ENCODE measurements around the gene STON2. TPM values are rescaled to one million over a fixed set of nuclear protein-coding genes. Genes with fewer than 3 reads are reported as not detected.

Gene STON2
- polyA plus RNA-seq, 4 donors: 3.4 to 11.5 (median 4.3) TPM

DNA sequence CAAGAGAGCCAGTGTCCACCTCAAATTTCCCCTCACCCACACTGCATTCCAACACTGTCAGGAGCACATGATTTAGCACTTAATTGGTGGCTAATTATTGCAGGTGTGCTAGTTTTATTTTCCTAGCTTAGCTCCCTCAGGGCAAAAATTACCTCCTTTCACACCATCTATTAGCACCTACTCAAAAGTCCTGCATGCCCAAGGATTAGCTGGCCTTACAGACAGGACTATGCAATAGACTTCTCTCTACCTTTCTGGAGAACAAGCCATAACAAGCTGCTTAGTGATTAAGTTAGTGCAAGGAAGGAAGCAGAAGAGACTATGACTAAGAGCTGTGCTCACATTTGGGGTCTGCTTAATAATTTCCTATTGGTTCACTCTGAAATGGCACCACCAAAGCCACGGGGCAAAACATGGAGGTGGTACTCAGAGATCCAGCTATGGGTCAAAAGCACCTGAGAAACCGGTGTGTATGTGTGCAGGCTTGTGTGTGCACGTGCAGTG is 69.5 kb downstream of the STON2 start:
- DNase-seq (no peak), FAIRE-seq (no peak)

DNA sequence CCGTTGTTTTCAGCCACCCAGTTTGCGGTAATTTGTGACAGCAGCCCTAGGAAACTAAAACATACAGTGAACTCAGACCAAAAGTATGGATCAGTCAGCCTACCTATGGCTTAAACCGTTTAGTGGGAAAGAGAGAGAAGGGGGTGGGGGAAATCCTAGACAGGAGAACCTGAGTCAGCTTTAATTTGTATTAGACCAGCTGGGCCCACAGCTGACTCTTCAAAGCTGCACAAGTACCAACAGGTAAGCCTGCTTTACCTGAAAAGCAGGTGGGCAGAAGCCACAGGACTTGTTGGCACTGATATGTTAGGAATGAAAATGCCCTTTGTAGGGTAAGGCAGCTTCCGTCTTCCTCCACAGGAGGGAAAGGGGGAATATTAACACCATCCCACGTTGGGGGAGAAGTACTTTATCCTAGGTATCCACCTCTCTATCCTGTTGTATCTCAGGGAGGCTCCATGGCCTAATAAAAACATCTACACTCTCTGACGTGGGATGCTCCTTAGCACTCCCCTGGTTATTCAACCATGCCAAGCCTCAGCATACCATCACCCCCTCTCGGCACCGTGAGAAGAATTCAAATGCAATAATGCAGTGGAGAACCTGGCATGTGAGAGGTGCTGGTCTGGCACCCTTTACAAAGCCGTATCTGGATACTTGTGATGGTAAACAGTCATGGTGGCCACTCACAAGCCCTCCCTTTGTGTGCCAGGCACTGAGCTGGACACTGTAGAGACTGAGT is 70.3 kb downstream of the STON2 start:
- Histone ChIP-seq H3K27ac (ENCODE audit: low read depth in 1 of 3, low read length in 2 of 3) (no peak overlapping the region), H3K27me3 (ENCODE audit: control insufficient read depth in 3 of 3, insufficient read depth in 3 of 3, low read length in 3 of 3) (no peaks in the 10 kb centered on the region), H3K4me3 (ENCODE audit: low read depth in 1 of 3, low read length in 3 of 3) (no peak overlapping the region), H3K36me3 (ENCODE audit: control insufficient read depth in 3 of 3, insufficient read depth in 2 of 3, low read depth in 1 of 3, low read length in 3 of 3) (no peaks in the 10 kb centered on the region), H3K9me3 (ENCODE audit: control insufficient read depth in 2 of 2, insufficient read depth in 1 of 2, low read depth in 1 of 2, low read length in 1 of 2) (no peaks in the 10 kb centered on the region), H3K4me1 (ENCODE audit: control insufficient read depth in 3 of 3, insufficient read depth in 2 of 3, low read depth in 1 of 3, low read length in 2 of 3) (peaks cover 0 to 6% (median 0%) of the 10 kb centered on the region in 3 donors)
- no peak for DNase-seq
- no peak for FAIRE-seq
- 80 to 84% (median 80%) methylated on average over 9 of the region's 9 CpGs for WGBS, 3 donors

More for the DNA sequence above, 69.5 kb downstream of the STON2 start:
- 61 to 70% (median 62%) methylated on average over 3 of the region's 3 CpGs for WGBS, 3 donors
- Histone ChIP-seq H3K9me3 (ENCODE audit: control insufficient read depth in 2 of 2, insufficient read depth in 1 of 2, low read depth in 1 of 2, low read length in 1 of 2) (no peaks in the 10 kb centered on the region), H3K27ac (ENCODE audit: low read depth in 1 of 3, low read length in 2 of 3) (no peak overlapping the region), H3K27me3 (ENCODE audit: control insufficient read depth in 3 of 3, insufficient read depth in 3 of 3, low read length in 3 of 3) (no peaks in the 10 kb centered on the region), H3K4me1 (ENCODE audit: control insufficient read depth in 3 of 3, insufficient read depth in 2 of 3, low read depth in 1 of 3, low read length in 2 of 3) (peaks cover 0 to 3% (median 0%) of the 10 kb centered on the region in 3 donors), H3K4me3 (ENCODE audit: low read depth in 1 of 3, low read length in 3 of 3) (no peak overlapping the region), H3K36me3 (ENCODE audit: control insufficient read depth in 3 of 3, insufficient read depth in 2 of 3, low read depth in 1 of 3, low read length in 3 of 3) (no peaks in the 10 kb centered on the region)

DNA sequence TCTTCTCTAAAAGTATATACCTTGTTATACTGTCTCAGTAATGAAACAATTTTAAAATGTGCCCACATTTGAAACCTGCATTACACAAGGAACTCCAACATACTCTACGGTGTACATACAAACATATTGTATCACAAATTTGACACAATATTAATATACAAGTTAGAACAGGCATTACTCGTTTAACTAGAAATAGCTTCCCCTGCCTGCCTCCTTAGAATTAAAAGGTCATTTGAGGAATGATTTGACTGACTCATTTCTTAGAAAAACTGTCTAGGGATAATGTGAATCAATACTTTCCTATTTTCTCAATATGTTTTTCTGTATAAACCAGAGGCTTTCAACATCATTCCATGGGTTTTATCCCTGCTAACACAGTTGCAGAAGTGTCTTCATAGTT is 73.7 kb downstream of the STON2 start:
- Histone ChIP-seq H3K4me3 (ENCODE audit: low read depth in 1 of 3, low read length in 3 of 3) (no peak overlapping the region), H3K36me3 (ENCODE audit: control insufficient read depth in 3 of 3, insufficient read depth in 2 of 3, low read depth in 1 of 3, low read length in 3 of 3) (no peaks in the 10 kb centered on the region)
- WGBS, 3 donors: 73 to 87% (median 75%) methylated on average over 2 of the region's 2 CpGs

DNA sequence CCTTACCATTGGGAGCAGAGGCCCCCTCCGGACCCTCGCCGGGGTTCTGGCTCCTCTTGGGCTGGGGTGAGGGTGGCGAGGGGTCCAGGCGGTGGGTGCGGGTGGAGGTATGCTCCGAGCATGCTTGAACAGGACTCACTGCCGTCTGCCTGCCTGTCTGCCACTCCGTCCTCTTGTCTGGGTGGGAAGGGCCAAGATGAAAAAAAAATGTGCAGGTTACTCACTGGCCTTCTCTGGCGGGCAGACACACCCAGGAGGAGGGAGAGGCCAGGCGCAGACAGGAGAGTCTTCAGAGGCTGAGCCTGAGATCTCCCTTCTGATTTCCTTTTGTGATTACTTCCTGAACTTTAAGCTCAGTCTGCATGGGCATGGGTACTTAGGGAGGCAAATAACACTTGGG is 76.1 kb downstream of the STON2 start:
- DNase-seq (peak; percentile 90 to 92), FAIRE-seq (no peak)
- H3K9me3 ChIP-seq (ENCODE audit: control insufficient read depth in 2 of 2, insufficient read depth in 1 of 2, low read depth in 1 of 2, low read length in 1 of 2): no peaks in the 10 kb centered on the region
- no peaks in the 10 kb centered on the region for H3K36me3 ChIP-seq (ENCODE audit: control insufficient read depth in 3 of 3, insufficient read depth in 2 of 3, low read depth in 1 of 3, low read length in 3 of 3)
- H3K27ac ChIP-seq (ENCODE audit: low read depth in 1 of 3, low read length in 2 of 3): peak overlapping the region in 2 of 3 donors; percentile 93 to 96
- no peaks in the 10 kb centered on the region for H3K27me3 ChIP-seq (ENCODE audit: control insufficient read depth in 3 of 3, insufficient read depth in 3 of 3, low read length in 3 of 3)
- peaks cover 0 to 35% (median 3%) of the 10 kb centered on the region in 3 donors for H3K4me1 ChIP-seq (ENCODE audit: control insufficient read depth in 3 of 3, insufficient read depth in 2 of 3, low read depth in 1 of 3, low read length in 2 of 3)
- peak overlapping the region in 2 of 3 donors; percentile 66 to 72 for H3K4me3 ChIP-seq (ENCODE audit: low read depth in 1 of 3, low read length in 3 of 3)
- WGBS, 3 donors: 13 to 33% (median 26%) methylated on average over 11 of the region's 11 CpGs

More for the DNA sequence above, 73.7 kb downstream of the STON2 start:
- H3K27me3 ChIP-seq (ENCODE audit: control insufficient read depth in 3 of 3, insufficient read depth in 3 of 3, low read length in 3 of 3): no peaks in the 10 kb centered on the region
- no peak for FAIRE-seq
- no peaks in the 10 kb centered on the region for H3K9me3 ChIP-seq (ENCODE audit: control insufficient read depth in 2 of 2, insufficient read depth in 1 of 2, low read depth in 1 of 2, low read length in 1 of 2)
- DNase-seq: no peak
- H3K27ac ChIP-seq (ENCODE audit: low read depth in 1 of 3, low read length in 2 of 3): no peak overlapping the region
- H3K4me1 ChIP-seq (ENCODE audit: control insufficient read depth in 3 of 3, insufficient read depth in 2 of 3, low read depth in 1 of 3, low read length in 2 of 3): peaks cover 0 to 26% (median 3%) of the 10 kb centered on the region in 3 donors

DNA sequence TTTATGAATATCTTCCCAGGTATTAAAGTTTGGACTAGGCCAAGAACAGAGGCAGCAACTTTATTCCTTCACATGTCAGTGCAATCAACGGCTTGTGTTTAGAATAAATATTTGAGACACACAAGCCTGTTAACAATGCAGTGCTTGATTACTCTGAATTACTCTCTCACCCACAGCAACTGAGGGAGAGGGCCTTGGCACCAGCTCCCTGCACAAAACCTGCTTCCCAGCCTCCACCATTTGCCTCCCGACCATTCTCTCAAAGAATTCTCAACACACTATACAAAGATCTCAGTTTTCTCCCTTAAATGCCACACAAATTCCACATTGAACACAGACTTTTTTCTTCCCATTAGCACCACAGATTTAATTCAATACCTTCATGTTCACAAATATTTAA is 77.0 kb downstream of the STON2 start:
- DNase-seq: peak in 1 of 2 donors; percentile 24
- Histone ChIP-seq H3K9me3 (ENCODE audit: control insufficient read depth in 2 of 2, insufficient read depth in 1 of 2, low read depth in 1 of 2, low read length in 1 of 2) (no peaks in the 10 kb centered on the region), H3K4me3 (ENCODE audit: low read depth in 1 of 3, low read length in 3 of 3) (peak overlapping the region in 2 of 3 donors; percentile 66 to 72), H3K27ac (ENCODE audit: low read depth in 1 of 3, low read length in 2 of 3) (peak overlapping the region in 1 of 3 donors; percentile 96), H3K4me1 (ENCODE audit: control insufficient read depth in 3 of 3, insufficient read depth in 2 of 3, low read depth in 1 of 3, low read length in 2 of 3) (peaks cover 0 to 37% (median 3%) of the 10 kb centered on the region in 3 donors), H3K36me3 (ENCODE audit: control insufficient read depth in 3 of 3, insufficient read depth in 2 of 3, low read depth in 1 of 3, low read length in 3 of 3) (no peaks in the 10 kb centered on the region), H3K27me3 (ENCODE audit: control insufficient read depth in 3 of 3, insufficient read depth in 3 of 3, low read length in 3 of 3) (no peaks in the 10 kb centered on the region)
- FAIRE-seq: no peak
- 37 to 49% (median 47%) methylated on average over 2 of the region's 2 CpGs for WGBS, 3 donors

DNA sequence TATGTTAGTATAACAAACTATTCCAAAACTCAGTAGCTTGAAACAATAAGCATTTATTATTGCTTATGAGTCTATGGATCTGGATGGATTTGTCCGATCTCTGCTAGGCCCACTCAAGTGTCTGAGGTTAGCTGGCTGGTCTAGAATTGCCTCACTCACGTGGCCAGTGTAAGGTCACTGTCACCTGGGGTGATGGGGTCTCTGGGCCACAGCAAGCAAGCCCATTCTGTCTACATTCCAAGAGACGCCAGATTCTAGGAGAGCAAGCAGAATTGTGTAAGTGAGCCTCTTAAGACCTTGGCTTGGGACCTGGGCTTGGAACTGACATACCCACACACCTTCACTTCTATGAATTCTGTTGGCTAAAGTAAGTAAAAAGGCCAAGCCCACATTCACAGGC is 80.2 kb downstream of the STON2 start:
- 83 to 95% (median 92%) methylated on average over 3 of the region's 3 CpGs for WGBS, 3 donors
- peak overlapping the region in 1 of 3 donors; percentile 35 for H3K27ac ChIP-seq (ENCODE audit: low read depth in 1 of 3, low read length in 2 of 3)
- no peaks in the 10 kb centered on the region for H3K27me3 ChIP-seq (ENCODE audit: control insufficient read depth in 3 of 3, insufficient read depth in 3 of 3, low read length in 3 of 3)
- DNase-seq: peak; percentile 22 to 25
- no peak overlapping the region for H3K4me3 ChIP-seq (ENCODE audit: low read depth in 1 of 3, low read length in 3 of 3)
- H3K36me3 ChIP-seq (ENCODE audit: control insufficient read depth in 3 of 3, insufficient read depth in 2 of 3, low read depth in 1 of 3, low read length in 3 of 3): no peaks in the 10 kb centered on the region
- peaks cover 0 to 3% of the 10 kb centered on the region in 2 donors for H3K9me3 ChIP-seq (ENCODE audit: control insufficient read depth in 2 of 2, insufficient read depth in 1 of 2, low read depth in 1 of 2, low read length in 1 of 2)
- H3K4me1 ChIP-seq (ENCODE audit: control insufficient read depth in 3 of 3, insufficient read depth in 2 of 3, low read depth in 1 of 3, low read length in 2 of 3): peaks cover 0 to 36% (median 3%) of the 10 kb centered on the region in 3 donors
- no peak for FAIRE-seq

GRCh38 chr14:81319314-81319713 is 80.8 kb downstream of the STON2 start:
- H3K27me3 ChIP-seq (ENCODE audit: control insufficient read depth in 3 of 3, insufficient read depth in 3 of 3, low read length in 3 of 3): no peaks in the 10 kb centered on the region
- H3K4me3 ChIP-seq (ENCODE audit: low read depth in 1 of 3, low read length in 3 of 3): no peak overlapping the region
- no peak for FAIRE-seq
- 88 to 96% (median 94%) methylated on average over 2 of the region's 2 CpGs for WGBS, 3 donors
- H3K36me3 ChIP-seq (ENCODE audit: control insufficient read depth in 3 of 3, insufficient read depth in 2 of 3, low read depth in 1 of 3, low read length in 3 of 3): no peaks in the 10 kb centered on the region
- H3K4me1 ChIP-seq (ENCODE audit: control insufficient read depth in 3 of 3, insufficient read depth in 2 of 3, low read depth in 1 of 3, low read length in 2 of 3): peaks cover 0 to 30% (median 3%) of the 10 kb centered on the region in 3 donors
- peak; percentile 17 for DNase-seq
- peaks cover 0 to 3% of the 10 kb centered on the region in 2 donors for H3K9me3 ChIP-seq (ENCODE audit: control insufficient read depth in 2 of 2, insufficient read depth in 1 of 2, low read depth in 1 of 2, low read length in 1 of 2)
- no peak overlapping the region for H3K27ac ChIP-seq (ENCODE audit: low read depth in 1 of 3, low read length in 2 of 3)

GRCh38 chr14:81315341-81315740 is 84.8 kb downstream of the STON2 start:
- Histone ChIP-seq H3K4me3 (ENCODE audit: low read depth in 1 of 3, low read length in 3 of 3) (no peak overlapping the region), H3K36me3 (ENCODE audit: control insufficient read depth in 3 of 3, insufficient read depth in 2 of 3, low read depth in 1 of 3, low read length in 3 of 3) (no peaks in the 10 kb centered on the region), H3K27me3 (ENCODE audit: control insufficient read depth in 3 of 3, insufficient read depth in 3 of 3, low read length in 3 of 3) (no peaks in the 10 kb centered on the region), H3K4me1 (ENCODE audit: control insufficient read depth in 3 of 3, insufficient read depth in 2 of 3, low read depth in 1 of 3, low read length in 2 of 3) (peaks cover 0 to 10% (median 0%) of the 10 kb centered on the region in 3 donors), H3K27ac (ENCODE audit: low read depth in 1 of 3, low read length in 2 of 3) (no peak overlapping the region), H3K9me3 (ENCODE audit: control insufficient read depth in 2 of 2, insufficient read depth in 1 of 2, low read depth in 1 of 2, low read length in 1 of 2) (peaks cover 0 to 3% of the 10 kb centered on the region in 2 donors)
- no peak for DNase-seq
- no peak for FAIRE-seq
- 51 to 75% (median 58%) methylated on average over 5 of the region's 5 CpGs for WGBS, 3 donors
